ENCODE results near the gene GABPB2. TPM values are rescaled to one million over a fixed set of nuclear protein-coding genes. Genes with fewer than 3 reads are reported as not detected.

Gene GABPB2
- total and polyA plus RNA-seq, 2 of the 13 experiments (the other 11 are each of a cell fraction or from before 2014, with no cell fraction given), result 0.09 TPM; not detected in 1

DNA sequence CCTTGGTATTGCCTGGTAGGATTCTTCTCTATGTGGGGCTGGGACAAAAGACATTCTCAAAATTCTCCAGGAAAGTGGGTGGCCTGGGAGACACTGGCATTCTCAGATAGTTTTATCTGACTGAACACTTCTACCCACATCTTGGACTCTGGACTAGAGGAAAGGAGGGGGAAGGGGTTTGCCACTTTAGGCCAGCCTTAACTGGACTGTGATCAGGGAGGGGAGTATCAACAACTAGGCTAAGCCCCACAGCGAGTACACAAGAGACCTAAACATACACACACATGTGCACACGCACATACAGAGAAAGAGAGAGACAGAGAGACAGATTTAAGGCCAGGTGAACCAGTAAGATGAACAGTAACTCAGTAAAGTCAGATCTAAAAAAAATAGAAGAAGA lies 77.1 kb downstream of the GABPB2 start (continued):
- TF ChIP-seq, protein P1, sequence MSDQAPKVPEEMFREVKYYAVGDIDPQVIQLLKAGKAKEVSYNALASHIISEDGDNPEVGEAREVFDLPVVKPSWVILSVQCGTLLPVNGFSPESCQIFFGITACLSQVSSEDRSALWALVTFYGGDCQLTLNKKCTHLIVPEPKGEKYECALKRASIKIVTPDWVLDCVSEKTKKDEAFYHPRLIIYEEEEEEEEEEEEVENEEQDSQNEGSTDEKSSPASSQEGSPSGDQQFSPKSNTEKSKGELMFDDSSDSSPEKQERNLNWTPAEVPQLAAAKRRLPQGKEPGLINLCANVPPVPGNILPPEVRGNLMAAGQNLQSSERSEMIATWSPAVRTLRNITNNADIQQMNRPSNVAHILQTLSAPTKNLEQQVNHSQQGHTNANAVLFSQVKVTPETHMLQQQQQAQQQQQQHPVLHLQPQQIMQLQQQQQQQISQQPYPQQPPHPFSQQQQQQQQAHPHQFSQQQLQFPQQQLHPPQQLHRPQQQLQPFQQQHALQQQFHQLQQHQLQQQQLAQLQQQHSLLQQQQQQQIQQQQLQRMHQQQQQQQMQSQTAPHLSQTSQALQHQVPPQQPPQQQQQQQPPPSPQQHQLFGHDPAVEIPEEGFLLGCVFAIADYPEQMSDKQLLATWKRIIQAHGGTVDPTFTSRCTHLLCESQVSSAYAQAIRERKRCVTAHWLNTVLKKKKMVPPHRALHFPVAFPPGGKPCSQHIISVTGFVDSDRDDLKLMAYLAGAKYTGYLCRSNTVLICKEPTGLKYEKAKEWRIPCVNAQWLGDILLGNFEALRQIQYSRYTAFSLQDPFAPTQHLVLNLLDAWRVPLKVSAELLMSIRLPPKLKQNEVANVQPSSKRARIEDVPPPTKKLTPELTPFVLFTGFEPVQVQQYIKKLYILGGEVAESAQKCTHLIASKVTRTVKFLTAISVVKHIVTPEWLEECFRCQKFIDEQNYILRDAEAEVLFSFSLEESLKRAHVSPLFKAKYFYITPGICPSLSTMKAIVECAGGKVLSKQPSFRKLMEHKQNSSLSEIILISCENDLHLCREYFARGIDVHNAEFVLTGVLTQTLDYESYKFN (CRISPR knock-in tag; conservative IDR thresholded peaks at IDR 0.05), result peak; percentile 77
- TF ChIP-seq THAP11 (CRISPR knock-in tag; IDR thresholded peaks at IDR 0.05), result peak; percentile 35; the same call in 1 of the 2 replicates

DNA sequence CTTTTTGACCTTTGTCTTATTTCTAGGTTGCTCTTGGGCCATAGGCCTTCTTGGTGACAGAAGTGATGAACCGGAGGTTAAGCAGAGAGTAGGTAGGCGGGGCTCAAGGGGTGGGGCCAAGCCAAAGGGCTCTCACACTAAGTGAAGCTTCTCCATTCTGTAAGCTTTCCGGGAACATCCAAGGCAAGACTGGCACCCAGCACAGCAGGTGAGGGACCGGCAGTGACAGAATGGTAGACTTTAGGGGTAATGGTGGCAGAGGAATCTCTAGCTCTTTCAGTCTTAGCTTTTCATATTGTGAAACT lies 85.9 kb downstream of the GABPB2 start, which contains the start of gene TNFAIP8L2:
Gene TNFAIP8L2, plus strand, starts transcription at position 135 of the 305 bp plus-strand sequence. CDS start 2,049 bp downstream, outside the sequence.
- in situ Hi-C loops (cut with HindIII; ENCODE audit: extremely low pct_ligation_motif_present, low pct_unique_long_range_greater_than_20kb), result loop anchor here (5.0 kb wide), 1 partner anchor 59 kb away; no protein-coding TSS in a partner anchor
- Histone ChIP-seq H4K20me1 (ENCODE audit: insufficient read depth, low read length) (no peaks in the 10 kb centered on the region), H3K4me1 (ENCODE audit: insufficient read depth, low read length) (peaks cover 8% of the 10 kb centered on the region), H3K9ac (ENCODE audit: insufficient read depth, low read depth, low read length) (no peak within 1 kb of the TSS), H3K4me2 (ENCODE audit: low read depth, low read length) (no peak within 1 kb of the TSS), H3K36me3 (replicated peaks in 1 of 2; ENCODE audit: control insufficient read depth in 1 of 2, insufficient read depth in 2 of 2, low read length in 2 of 2) (peaks cover 8 to 14% of the 10 kb centered on the region in 2 experiments), H3K27me3 (ENCODE audit: control insufficient read depth in 1 of 2, insufficient read depth in 2 of 2, low read length in 2 of 2) (no peaks in the 10 kb centered on the region), H3K4me3 (replicated peaks in 1 of 3; ENCODE audit: insufficient read depth in 1 of 3, low read depth in 2 of 3, low read length in 3 of 3) (no peak within 1 kb of the TSS), H3K9me3 (ENCODE audit: low read length) (no peaks in the 10 kb centered on the region), H3K79me2 (ENCODE audit: insufficient read depth, low read length) (no peaks in the 10 kb centered on the region), H2AFZ (ENCODE audit: low read length) (no peak within 1 kb of the TSS), H3K27ac (ENCODE audit: extremely low read length, insufficient read depth, low read length) (no peak within 1 kb of the TSS)
- DNase-seq (ENCODE audit: low spot score) (no peak), FAIRE-seq (no peak), ATAC-seq (peak; percentile 54)
- TF ChIP-seq TAF1 (CRISPR knock-in tag; IDR thresholded peaks at IDR 0.05) (no peak), SP140L (CRISPR knock-in tag; IDR thresholded peaks at IDR 0.05; ENCODE audit: borderline replicate concordance) (no peak), KLF11 (CRISPR knock-in tag; IDR thresholded peaks at IDR 0.05) (no peak), XRCC5 (optimal IDR thresholded peaks at IDR 0.05; ENCODE audit: low read length) (no peak), RCOR2 (CRISPR knock-in tag; IDR thresholded peaks at IDR 0.05) (no peak), BORCS8-MEF2B (CRISPR knock-in tag; IDR thresholded peaks at IDR 0.05) (no peak), ZBTB3 (CRISPR knock-in tag; IDR thresholded peaks at IDR 0.05; ENCODE audit: borderline replicate concordance, low read depth) (no peak), ZC3H13 (CRISPR knock-in tag; IDR thresholded peaks at IDR 0.05) (no peak), SRSF4 (IDR thresholded peaks at IDR 0.05; ENCODE audit: low read depth, low read length, poor library complexity, severe bottlenecking) (no peak), NCOA2 (CRISPR knock-in tag; IDR thresholded peaks at IDR 0.05) (no peak), ZFP82 (CRISPR knock-in tag; IDR thresholded peaks at IDR 0.05; ENCODE audit: borderline replicate concordance) (no peak), SMYD3 (CRISPR knock-in tag; IDR thresholded peaks at IDR 0.05) (no peak)
- TF ChIP-seq, protein P2, sequence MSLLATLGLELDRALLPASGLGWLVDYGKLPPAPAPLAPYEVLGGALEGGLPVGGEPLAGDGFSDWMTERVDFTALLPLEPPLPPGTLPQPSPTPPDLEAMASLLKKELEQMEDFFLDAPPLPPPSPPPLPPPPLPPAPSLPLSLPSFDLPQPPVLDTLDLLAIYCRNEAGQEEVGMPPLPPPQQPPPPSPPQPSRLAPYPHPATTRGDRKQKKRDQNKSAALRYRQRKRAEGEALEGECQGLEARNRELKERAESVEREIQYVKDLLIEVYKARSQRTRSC (CRISPR knock-in tag; IDR thresholded peaks at IDR 0.05; ENCODE audit: low read depth), result no peak
- no TSS peak for BruUV-seq (replicated peaks)
- CTCF ChIA-PET (ENCODE audit: low intra/inter-chr PET ratio, low total read pairs), result interaction anchor here (1.4 to 3.6 kb wide), 2 partner anchors 57 to 132 kb away, joined by 10 to 45 read pairs; no protein-coding TSS in a partner anchor
- POLR2A ChIA-PET, result interaction anchor here (1.1 kb wide), 1 partner anchor 57 kb away, joined by 3 read pairs; no protein-coding TSS in a partner anchor
- intact Hi-C loops (cut with micrococcal nuclease; ENCODE audit: unreplicated experiment), result loop anchor here (1.0 to 2.0 kb wide), 2 partner anchors 57 to 132 kb away; no protein-coding TSS in a partner anchor
- WGBS (ENCODE audit: low lambda C conversion rate), result 86% methylated on average over 3 of the region's 4 CpGs
